Activated T-cell treated with anti-CD3 and anti-CD28 coated beads, Interleukin-2, amount 50 U/mL, for 72 hours (primary cell): ENCODE measurements around the gene PTH. TPM values are rescaled to one million over a fixed set of nuclear protein-coding genes. Genes with fewer than 3 reads are reported as not detected.

Source experiments
- ATAC-seq, 2 donors: fragments of 150-1000 bp; cut with Tn5 transposase; replicated peaks in 1 of 2; 2 replicates each; pipeline ENCODE4 v1.10.0; 2021; ENCODE audit warnings: moderate library complexity in 2 of 2, mild to moderate bottlenecking in 1 of 2
- DNase-seq, 2 donors: peaks; one replicate each; pipeline ENCODE4 v3.0.0; 2021 to 2022; ENCODE audit warnings: mixed read lengths in 1 of 2
- H3K27ac Mint-ChIP-seq: one replicate; pipeline ENCODE4 v1.8.0; 2022; ENCODE audit warnings: mild to moderate bottlenecking, moderate library complexity, mixed read lengths
- H3K27me3 Mint-ChIP-seq: one replicate; pipeline ENCODE4 v1.8.0; 2022; ENCODE audit warnings: low read depth, mixed read lengths
- H3K36me3 Mint-ChIP-seq, 2 donors: one replicate each; pipeline ENCODE4 v1.8.0; 2022; ENCODE audit warnings: mixed read lengths in 2 of 2, mild to moderate bottlenecking in 1 of 2; ENCODE audit not compliant: insufficient read depth in 2 of 2
- H3K4me1 Mint-ChIP-seq: one replicate; pipeline ENCODE4 v1.8.0; 2022; ENCODE audit warnings: low read depth, mixed read lengths
- H3K4me3 Mint-ChIP-seq, 2 donors: one replicate each; pipeline ENCODE4 v1.8.0; 2022; ENCODE audit warnings: mild to moderate bottlenecking in 2 of 2, mixed read lengths in 2 of 2, moderate library complexity in 2 of 2
- H3K9me3 Mint-ChIP-seq, 2 donors: one replicate each; pipeline ENCODE4 v1.8.0; 2022; ENCODE audit warnings: mixed read lengths in 2 of 2
- total RNA-seq, 2 donors: library from RNA; stranded (reverse); gene quantifications; one replicate each; pipeline ENCODE4 v1.2.3, GENCODE V29; 2022

The PTH gene
- not detected for total RNA-seq

DNA sequence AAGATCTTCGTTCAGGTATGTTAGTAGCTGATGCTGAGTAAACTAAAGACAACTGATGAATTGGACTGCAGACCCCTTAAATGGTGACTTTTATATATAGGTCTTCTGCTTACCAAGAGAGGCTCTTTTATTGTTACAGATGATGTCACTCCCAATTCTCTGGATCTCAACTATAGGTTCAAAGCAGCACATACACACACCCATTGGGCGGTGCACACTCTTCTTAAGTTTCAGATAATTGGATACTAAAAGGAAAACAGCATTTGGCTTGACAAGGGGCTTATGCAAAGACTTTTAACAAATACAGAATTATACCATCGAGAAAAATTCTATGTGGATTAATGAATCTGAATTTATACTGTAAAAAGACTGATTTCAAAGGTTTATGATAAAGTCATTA is at the start of gene PTH:
PTH (minus strand) TSS at position 69 of the 400 bp plus-strand sequence. CDS start 3,142 bp downstream, outside the sequence.
- no peak for DNase-seq
- ATAC-seq: no peak
- no peak within 1 kb of the TSS for H3K27ac Mint-ChIP-seq
- peaks cover 2% of the 10 kb centered on the region in 2 donors for H3K9me3 Mint-ChIP-seq
- H3K4me1 Mint-ChIP-seq: no peaks in the 10 kb centered on the region
- peaks cover 9% of the 10 kb centered on the region for H3K27me3 Mint-ChIP-seq
- H3K36me3 Mint-ChIP-seq: no peaks in the 10 kb centered on the region
- no peak within 1 kb of the TSS for H3K4me3 Mint-ChIP-seq

DNA sequence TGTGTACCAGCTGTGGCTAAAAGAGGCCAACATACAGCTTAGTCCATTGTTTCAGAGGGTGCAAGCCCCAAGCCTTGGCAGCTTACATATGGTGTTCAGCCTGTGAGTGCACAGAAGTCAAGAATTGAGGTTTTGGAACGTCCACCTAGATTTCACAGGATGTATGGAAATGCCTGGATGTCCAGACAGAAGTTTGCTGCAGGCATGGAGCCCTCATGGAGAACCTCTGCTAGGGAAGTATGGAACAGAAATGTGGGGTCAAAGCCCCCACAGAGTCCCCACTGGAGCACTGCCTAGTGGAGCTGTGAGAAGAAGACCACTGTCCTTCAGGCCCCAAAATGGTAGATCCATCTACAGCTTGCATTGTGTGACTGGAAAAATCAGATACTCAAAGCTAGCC is 42.2 kb upstream of the PTH start:
- H3K4me3 Mint-ChIP-seq: no peak overlapping the region
- no peak overlapping the region for H3K27ac Mint-ChIP-seq
- no peak for ATAC-seq
- no peaks in the 10 kb centered on the region for H3K4me1 Mint-ChIP-seq
- H3K27me3 Mint-ChIP-seq: peaks cover 5% of the 10 kb centered on the region
- H3K36me3 Mint-ChIP-seq: peaks cover 8 to 10% of the 10 kb centered on the region in 2 donors
- peaks cover 10 to 13% of the 10 kb centered on the region in 2 donors for H3K9me3 Mint-ChIP-seq
- DNase-seq: no peak

DNA sequence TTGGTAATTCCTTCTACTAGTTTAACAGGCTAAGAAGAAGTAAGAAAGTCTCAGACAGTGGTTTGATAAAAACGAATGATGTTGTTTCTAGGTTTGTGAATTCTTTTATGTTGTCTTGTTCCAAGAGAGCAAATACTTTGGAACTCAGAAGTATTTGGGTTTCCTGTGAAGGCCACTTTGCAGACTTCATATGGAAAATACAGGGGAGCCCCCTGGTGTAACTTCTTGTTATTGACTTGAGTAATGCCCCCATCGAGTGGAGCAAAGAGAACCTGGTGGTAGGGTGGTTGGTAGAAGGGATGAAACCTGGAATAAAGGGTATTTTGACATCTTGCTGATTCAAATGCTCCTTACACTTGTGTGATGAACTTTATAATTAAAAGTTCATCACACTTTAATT is 40.0 kb upstream of the PTH start:
- Mint-ChIP-seq H3K27ac (no peak overlapping the region), H3K9me3 (peaks cover 11 to 12% of the 10 kb centered on the region in 2 donors), H3K4me3 (no peak overlapping the region), H3K27me3 (peaks cover 7% of the 10 kb centered on the region), H3K4me1 (no peaks in the 10 kb centered on the region), H3K36me3 (peaks cover 10 to 12% of the 10 kb centered on the region in 2 donors)
- no peak for DNase-seq
- ATAC-seq: no peak

DNA sequence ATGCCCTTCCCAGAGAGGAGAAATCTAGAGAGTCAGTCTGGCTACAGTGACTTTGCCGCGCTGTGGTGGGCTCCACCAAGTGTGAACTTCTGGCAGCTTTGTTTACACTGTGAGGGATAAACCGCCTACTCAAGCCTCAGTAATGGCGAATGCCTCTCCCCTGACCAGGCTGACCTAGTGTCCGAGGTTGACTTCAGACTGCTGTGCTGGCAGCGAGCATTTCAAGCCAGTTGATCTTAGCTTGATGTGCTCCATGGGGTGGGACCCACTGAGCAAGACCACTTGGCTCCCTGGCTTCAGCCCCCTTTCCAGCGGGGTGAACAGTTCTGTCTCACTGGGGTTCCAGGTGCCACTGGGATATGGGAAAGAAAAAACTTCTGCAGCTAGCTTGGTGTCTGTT is 38.6 kb upstream of the PTH start:
- H3K4me1 Mint-ChIP-seq: no peaks in the 10 kb centered on the region
- H3K9me3 Mint-ChIP-seq: peaks cover 11 to 13% of the 10 kb centered on the region in 2 donors
- H3K4me3 Mint-ChIP-seq: no peak overlapping the region
- H3K27ac Mint-ChIP-seq: no peak overlapping the region
- H3K27me3 Mint-ChIP-seq: peaks cover 7% of the 10 kb centered on the region
- H3K36me3 Mint-ChIP-seq: peaks cover 10 to 12% of the 10 kb centered on the region in 2 donors
- ATAC-seq (no peak), DNase-seq (no peak)

DNA sequence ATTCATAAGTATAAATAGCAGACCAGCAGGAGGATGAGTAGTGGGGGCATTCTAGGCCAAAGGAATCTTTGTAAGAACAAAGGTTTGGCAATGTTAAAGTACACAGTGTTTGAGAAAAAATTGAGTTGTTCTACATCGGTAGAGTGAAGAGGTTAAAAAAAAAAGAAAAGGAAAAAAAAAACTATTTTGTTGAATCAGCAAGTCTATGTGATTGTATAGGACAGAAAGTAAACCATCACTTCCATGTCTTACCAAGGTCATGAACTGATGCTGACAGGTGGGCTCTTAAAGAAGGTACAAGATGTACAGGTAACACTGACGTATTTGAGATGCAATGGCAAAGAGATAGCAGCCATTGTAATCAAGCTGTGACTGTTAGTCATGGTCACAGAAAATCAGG is 29.5 kb upstream of the PTH start:
- H3K27me3 Mint-ChIP-seq: no peaks in the 10 kb centered on the region
- H3K36me3 Mint-ChIP-seq: no peaks in the 10 kb centered on the region
- no peaks in the 10 kb centered on the region for H3K4me1 Mint-ChIP-seq
- H3K27ac Mint-ChIP-seq: no peak overlapping the region
- no peak overlapping the region for H3K4me3 Mint-ChIP-seq
- peaks cover 0 to 1% of the 10 kb centered on the region in 2 donors for H3K9me3 Mint-ChIP-seq
- no peak for DNase-seq
- no peak for ATAC-seq

DNA sequence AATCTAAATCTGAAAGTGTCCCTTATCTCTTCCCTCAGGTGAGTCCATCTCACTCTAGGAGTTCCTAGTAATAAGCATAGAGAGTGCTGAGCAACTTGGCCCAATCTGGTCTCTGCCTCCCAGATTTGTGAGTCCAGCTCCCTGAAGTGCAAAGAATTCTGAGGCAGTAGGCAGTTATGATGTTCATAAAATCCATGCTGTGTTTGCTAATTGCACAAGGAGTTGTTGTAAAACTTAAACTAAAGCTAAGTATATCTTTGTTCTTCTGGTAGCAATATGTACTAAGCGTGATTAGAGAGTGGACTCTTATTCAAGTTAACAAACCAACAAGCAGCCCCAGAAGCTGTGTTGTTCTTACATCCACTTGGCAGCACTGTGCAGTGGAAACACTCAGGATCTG is 7.6 kb upstream of the PTH start:
- DNase-seq: no peak
- Mint-ChIP-seq H3K9me3 (peaks cover under 1 to 2% of the 10 kb centered on the region in 2 donors), H3K36me3 (no peaks in the 10 kb centered on the region), H3K4me1 (no peaks in the 10 kb centered on the region), H3K27ac (no peak overlapping the region), H3K27me3 (peaks cover 12% of the 10 kb centered on the region), H3K4me3 (no peak overlapping the region)
- ATAC-seq: no peak

DNA sequence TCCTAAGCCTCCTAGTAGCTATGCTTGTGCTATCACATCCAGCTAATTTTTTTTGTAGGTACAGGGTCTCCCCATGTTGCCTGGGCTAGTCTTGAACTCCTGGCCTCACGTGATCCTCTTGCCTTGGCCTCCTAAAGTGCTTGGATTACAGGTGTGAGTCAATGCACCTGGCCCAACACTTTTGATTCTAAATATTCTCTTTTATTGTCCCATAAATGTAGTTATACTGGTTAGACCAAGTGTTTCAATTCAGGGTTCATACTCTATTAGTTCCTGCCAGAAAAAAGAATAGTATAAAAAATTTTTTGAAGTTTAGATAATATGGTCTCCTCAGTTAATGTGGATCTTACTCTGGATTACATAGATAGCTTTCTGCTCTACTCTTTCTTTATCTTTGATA is 6.7 kb upstream of the PTH start:
- Mint-ChIP-seq H3K4me3 (no peak overlapping the region), H3K9me3 (peaks cover 2% of the 10 kb centered on the region in 2 donors), H3K27me3 (peaks cover 12% of the 10 kb centered on the region), H3K27ac (no peak overlapping the region), H3K36me3 (no peaks in the 10 kb centered on the region), H3K4me1 (no peaks in the 10 kb centered on the region)
- ATAC-seq (no peak), DNase-seq (no peak)

DNA sequence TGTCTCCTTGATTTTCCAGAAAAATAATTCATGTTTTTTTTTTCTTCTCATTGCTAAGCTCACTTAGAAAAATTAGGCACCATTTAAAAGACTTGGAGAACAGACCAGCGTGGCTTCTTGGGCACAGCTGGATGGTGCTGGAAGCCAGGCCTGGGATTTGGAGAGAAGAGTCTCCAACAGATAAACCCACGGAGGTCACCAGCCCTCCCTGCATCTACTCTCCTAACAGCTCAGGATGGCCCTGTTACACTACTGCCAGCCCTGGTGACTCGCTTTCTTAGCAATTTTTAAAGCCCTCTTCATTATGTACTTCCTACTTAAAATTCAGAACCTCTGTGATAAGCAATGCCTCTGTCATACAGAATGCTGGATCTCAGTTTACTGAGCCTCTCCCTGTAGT is 1.7 kb downstream of the PTH start:
- H3K36me3 Mint-ChIP-seq: no peaks in the 10 kb centered on the region
- peaks cover 18% of the 10 kb centered on the region for H3K27me3 Mint-ChIP-seq
- H3K4me3 Mint-ChIP-seq: no peak overlapping the region
- H3K27ac Mint-ChIP-seq: no peak overlapping the region
- peaks cover 1 to 2% of the 10 kb centered on the region in 2 donors for H3K9me3 Mint-ChIP-seq
- no peaks in the 10 kb centered on the region for H3K4me1 Mint-ChIP-seq
- DNase-seq: no peak
- ATAC-seq: no peak

DNA sequence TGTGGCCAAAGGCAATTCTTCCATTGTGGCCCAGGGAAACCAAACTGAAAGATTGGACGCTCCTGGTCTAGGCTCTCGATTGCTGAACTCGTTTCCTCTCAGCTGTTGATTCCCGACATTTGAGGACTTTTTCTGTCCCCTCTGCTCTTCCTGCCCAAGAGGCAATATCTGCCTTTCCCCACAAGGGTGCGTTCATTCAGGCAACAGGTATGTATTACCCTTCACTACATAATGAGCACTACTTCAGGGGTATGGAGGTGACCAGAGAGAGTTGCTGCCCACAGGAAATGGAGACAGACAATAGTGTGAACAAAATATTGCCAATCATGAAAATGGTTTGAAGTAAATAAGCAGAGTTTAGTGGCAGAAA is 8.2 kb downstream of the PTH start:
- peak; percentile 71 to 76 for ATAC-seq
- H3K27ac Mint-ChIP-seq: peak overlapping the region; percentile 2

DNA sequence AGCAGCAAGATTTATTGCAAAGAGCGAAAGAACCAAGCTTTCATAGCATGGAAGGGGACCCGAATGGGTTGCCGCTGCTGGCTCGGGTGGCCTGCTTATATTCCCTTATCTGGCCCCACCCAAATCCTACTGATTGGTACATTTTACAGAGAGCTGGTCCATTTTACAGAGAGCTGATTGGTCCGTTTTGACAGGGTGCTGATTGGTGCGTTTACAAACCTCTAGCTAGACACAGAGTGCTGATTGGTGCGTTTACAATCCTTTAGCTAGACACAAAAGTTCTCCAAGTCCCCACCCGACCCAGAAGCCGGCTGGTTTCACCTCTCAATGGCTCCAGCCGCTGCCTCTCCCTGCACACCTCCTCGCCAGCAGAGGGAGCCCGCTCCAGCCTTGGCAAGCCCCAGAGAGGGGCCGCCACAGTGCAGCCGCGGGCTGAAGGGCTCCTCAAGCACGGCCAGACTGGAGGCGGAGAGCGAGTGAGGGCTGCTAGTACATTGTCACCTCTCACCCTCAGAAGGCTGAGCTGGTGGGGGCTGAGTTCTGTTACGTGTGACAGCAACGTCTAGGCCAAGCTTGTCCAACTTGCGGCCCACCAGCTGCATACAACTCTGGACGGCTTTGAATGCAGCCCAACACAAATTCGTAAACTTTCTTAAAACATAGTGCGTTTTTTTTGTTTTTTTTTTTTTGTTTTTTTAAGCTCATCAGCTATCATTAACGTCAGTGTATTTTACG is 8.7 kb downstream of the PTH start:
- H3K27ac Mint-ChIP-seq: no peak overlapping the region
- peak overlapping the region; percentile 44 to 74 for H3K4me3 Mint-ChIP-seq
- H3K9me3 Mint-ChIP-seq: peaks cover 2% of the 10 kb centered on the region in 2 donors
- no peaks in the 10 kb centered on the region for H3K36me3 Mint-ChIP-seq
- ATAC-seq: peak; percentile 84 to 95
- DNase-seq: peak; percentile 55 to 81
- H3K4me1 Mint-ChIP-seq: no peaks in the 10 kb centered on the region
- peaks cover 13% of the 10 kb centered on the region for H3K27me3 Mint-ChIP-seq

More for the DNA sequence above, 8.2 kb downstream of the PTH start:
- Mint-ChIP-seq H3K9me3 (peaks cover 2% of the 10 kb centered on the region in 2 donors), H3K27me3 (peaks cover 11% of the 10 kb centered on the region), H3K36me3 (no peaks in the 10 kb centered on the region), H3K4me3 (peak overlapping the region; percentile 44 to 74), H3K4me1 (no peaks in the 10 kb centered on the region)
- peak in 1 of 2 donors; percentile 19 for DNase-seq

DNA sequence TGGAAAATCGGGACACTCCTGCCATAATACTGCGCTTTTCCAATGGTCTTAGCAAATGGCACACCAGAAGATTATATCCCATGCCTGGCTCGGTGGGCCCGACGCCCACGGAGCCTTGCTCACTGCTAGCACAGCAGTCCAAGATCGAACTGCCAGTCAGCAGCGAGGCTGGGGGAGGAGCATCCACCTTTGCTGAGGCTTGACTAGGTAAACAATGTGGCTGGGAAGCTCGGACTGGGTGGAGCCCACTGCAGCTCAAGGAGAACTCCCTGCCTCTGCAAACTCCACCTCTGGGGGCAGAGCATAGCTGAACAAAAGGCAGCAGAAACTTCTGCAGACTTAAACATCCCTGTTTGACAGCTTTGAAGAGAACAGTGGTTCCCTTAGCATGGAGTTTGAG is 15.6 kb downstream of the PTH start:
- Mint-ChIP-seq H3K4me3 (no peak overlapping the region), H3K4me1 (no peaks in the 10 kb centered on the region), H3K36me3 (no peaks in the 10 kb centered on the region), H3K9me3 (peaks cover 2 to 4% of the 10 kb centered on the region in 2 donors), H3K27me3 (peaks cover 4% of the 10 kb centered on the region), H3K27ac (no peak overlapping the region)
- DNase-seq: no peak
- no peak for ATAC-seq

DNA sequence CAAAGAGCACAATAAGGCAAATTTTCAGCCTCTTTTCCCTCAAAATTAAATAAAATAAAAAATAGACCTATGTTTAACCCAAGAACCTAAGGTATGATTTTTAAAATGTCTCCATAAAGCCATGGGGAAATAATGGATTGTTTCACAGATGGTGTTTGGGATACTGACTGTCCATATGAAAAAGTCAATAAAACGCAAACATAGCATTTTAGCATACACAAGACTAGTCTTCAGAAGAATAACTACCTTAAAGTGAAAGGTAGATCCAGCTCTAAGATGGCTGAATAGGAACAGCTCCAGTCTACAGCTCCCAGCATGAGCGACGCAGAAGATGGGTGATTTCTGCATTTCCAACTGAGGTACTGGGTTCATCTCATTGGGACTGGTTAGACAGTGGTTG is 16.1 kb downstream of the PTH start:
- no peak for ATAC-seq
- DNase-seq: no peak
- Mint-ChIP-seq H3K36me3 (no peaks in the 10 kb centered on the region), H3K9me3 (peaks cover 0 to 2% of the 10 kb centered on the region in 2 donors), H3K27me3 (peaks cover 4% of the 10 kb centered on the region), H3K4me1 (no peaks in the 10 kb centered on the region), H3K4me3 (no peak overlapping the region), H3K27ac (no peak overlapping the region)

DNA sequence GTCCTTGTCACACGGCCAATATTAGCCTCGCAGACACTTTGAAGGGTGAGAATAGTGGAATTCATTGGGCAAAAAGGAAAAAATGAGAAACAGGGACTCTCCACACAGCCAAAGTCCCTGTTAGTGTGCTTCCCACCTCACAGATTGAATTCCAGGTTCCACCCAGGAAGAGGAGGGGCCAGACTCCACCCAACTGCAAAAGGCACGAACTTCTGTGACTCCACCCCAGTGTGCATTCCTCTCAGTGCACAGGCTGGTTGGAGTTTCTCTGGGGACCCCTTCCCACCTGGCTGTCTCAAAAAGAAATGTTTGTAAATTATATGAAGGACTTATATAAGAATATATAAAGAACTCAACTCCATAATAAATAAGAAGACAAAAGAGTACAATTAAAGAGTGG is 20.7 kb downstream of the PTH start:
- Mint-ChIP-seq H3K4me1 (no peaks in the 10 kb centered on the region), H3K9me3 (no peaks in the 10 kb centered on the region), H3K27me3 (peaks cover 6% of the 10 kb centered on the region), H3K27ac (no peak overlapping the region), H3K4me3 (no peak overlapping the region), H3K36me3 (no peaks in the 10 kb centered on the region)
- DNase-seq (no peak), ATAC-seq (no peak)
